SK-N-DZ (cell line): ENCODE measurements around the gene BAZ1A.

Source experiments
- DNase-seq: peaks from one replicate; pipeline ENCODE4 v3.0.0-alpha.2; 2015; ENCODE audit warnings: low spot score
- small RNA-seq, 2 experiments: library from RNA; depleted of rRNA; stranded (forward); fragments of <200 nt; gene quantifications; one replicate each; pipeline ENCODE3, GENCODE V24; 2014

BAZ1A gene

DNA sequence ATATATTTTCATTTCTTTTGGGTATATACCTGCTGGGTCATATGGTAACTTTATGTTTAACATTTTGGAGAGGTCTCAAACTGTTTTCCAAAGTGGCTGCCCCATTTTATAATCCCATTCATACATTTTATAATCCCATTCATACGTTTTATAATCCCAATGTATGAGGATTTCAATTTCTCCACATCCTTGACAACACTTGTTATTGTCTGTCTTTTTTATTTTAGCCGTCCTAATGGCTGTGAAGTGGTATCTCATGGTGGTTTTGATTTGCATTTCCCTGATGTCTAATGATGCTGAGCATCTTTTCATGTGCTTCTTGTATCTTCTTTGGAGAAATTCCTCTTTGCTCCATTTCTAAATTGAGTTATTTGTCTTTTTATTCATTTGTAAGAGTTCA lies 154.0 kb downstream of the BAZ1A start:
- DNase-seq: no peak

DNA sequence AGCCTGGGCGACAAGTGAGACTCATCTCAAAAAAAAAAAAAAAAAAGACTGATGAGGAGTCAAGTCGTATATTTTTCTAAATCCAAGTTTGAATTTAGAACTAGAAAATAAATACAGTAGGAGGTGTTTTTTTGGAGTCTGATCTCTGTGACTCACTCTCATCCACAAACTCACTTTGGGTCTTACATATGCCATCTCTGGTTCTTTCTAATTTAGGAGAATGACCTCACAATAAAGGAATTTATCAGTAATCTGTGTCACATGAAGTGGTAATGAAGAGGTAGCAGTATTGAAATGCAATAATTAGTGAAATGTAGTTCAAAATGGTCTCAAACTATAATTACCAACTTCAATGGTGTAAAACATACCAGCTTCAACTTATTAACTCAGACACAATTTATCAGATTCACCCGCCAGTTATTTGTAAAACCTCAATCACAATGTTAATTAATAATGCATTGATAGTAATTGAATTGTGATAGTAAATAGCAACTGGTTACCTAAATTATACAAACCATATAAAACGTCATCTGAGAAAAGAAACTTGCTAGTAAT lies 156.3 kb downstream of the BAZ1A start:
- DNase-seq: no peak

DNA sequence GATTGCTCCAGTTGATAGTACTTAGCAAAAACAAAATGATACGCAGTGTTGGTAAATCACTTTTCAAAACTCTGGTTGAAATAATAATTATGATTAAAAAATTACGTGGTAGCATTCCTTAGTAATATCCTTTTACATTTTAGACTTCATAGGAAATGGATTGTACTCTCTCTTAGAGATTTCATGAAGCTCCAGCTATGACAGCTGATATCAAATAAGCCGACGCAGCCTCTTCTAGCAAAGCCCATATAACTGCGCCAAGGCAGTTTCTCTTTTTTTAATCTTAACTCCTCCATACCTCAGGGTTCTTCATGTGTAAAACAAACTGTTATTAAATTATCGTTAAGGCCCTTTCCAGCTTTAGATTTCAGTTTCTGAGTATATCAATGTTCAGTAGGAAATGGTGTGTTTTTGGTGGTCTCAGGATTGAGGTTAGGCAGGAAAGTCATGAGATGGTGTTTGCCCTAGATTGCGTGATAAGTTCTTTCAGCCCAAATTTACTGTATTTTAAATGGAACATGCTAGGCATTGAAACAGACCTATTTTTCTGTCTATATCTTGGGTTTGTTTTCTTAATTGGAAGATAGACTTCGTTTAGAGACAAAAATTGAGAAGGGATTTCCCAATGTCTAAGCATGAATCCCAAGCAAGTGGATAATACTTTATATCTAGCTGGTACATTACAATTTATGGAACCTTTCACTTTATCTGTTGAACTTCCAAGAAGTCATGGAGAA lies 159.9 kb downstream of the BAZ1A start:
- DNase-seq: no peak

DNA sequence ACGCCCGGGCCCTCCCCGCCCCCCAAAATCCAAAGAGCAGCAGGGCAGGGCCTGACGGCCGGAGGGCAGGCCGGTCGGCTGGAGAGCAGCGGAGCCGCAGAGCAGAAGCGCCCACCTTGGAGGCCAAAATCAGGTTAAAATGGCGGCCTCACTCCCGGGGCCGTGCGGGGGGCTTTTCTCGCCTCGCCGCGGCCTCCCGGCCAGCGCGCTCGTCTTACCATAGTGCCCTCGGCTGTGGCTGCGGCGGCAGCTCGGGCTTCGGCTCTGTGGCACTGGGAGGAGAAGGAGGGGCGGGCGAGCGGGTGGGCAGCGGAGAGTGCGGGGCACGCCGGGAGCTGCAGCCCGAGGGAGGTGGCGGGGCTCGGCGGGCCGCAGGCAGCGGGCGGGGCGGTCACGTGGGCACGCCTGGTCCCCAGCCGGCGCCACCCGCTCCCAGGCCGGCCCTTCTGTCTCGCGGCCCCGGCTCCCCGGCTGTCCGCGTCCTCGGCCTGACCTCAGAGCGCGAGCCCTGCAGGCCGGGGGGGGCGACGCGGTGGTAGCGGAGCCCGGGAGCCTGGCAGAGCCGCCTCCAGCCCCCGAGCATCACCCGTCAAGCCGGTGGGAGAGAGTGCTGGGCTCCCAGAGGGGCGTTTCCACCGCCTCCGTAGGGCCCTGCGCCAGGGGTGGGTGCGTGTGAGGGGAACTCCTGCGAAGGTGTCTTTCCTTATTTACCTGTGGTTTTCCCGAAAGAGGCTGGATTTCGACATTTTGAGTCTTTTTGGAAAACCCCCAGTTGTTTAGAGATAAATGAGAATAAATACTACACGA lies 160.6 kb downstream of the BAZ1A start, which contains the start of gene CFL2:
CFL2 (minus strand) TSS at position 274 of the 807 bp plus-strand sequence; CDS start at position 221, 53 bp downstream.
- peak; percentile 78 for DNase-seq

DNA sequence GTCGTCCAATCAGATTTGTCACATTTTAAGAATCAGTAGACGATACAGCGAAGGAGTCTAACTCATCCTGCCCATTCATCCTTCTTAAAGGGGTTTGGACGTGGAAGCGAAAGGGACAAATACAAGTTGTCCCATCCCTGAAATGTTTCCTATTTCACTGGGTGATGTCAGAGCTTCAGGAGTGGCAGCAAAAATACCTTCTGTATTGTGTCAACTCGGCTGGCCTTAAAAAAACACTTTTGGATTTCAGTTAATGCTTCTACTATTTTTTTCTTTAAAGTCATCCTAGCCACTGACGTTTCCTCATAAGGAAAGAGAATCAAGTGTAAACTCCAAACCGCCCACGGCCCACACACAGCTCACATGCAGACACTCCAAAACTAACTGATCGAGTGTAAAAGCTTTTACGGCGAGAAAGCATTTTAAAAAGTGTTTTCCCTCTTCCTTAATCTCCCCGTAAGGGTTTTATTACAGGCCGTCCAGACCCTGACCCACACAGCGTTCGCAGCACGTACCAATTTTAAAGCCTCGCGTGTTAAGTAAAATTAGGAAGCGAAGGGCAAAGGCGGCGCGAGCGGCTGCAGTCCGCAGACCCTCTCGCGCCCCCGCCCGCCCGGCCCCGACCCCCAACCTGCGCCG lies 161.4 kb downstream of the BAZ1A start:
- no peak for DNase-seq

DNA sequence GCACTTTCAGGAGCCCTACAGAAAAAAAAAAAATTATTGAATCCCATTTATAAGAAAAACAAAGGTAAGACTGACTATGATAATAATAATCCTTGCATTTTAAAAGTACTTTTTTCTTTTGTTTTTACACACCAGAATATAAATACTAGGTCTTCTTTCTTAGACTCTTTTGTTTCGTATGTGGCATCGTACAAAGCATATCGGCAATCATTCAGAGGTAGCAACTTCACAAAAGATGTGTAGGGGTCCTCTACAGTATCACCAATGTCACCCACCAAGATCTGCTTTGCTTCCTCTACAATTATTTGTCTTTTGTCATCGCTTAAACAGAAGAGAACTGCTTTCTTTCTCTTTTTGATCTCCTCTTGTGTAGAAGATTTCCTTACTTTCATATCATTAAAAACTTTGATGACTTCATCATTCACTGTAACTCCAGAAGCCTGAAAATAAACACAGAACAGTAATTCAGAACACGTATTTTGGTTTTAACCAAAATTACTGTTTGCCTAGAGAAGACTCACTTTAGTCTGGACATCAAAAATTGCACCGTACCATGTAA lies 162.0 kb downstream of the BAZ1A start:
- no peak for DNase-seq

DNA sequence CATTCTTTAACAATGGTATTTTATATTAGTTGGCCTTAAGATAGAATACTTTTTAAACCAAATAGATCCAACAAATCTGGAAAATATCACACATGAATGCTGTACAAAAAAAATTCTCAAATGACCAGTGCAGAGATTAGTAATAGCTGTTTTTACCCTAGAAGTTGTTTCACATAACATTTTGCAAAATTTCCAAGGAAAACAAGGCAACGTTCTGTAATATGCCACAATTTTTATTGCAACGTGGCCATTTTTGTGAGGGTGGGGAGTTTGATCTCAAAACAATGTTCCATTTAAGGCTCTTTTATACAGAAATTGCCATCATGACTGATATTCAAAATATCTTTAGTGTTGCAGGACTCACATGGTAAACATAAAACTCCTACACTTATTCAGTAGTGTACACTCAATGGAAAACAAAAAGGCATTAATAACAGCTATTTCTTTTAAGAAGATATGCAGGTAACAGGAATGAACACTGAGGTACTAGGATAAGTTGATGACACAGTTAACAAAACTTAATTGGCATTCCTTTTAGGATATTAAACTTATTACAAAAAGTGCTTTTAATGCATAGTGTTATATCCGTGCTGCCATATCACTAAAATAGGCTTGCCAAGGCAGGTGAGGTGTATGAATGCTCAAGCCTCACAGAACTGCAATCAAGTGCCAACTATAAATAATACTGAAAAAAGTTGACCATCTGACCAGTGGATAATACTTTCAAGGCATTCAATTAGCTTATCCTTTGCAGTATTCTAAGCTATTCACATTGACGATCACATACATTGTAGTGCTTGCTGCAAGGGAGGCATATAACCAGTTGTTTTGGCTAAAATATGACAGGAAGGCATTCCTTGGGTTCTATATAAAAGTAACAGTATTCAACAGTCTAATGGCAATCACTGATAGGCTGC lies 163.1 kb downstream of the BAZ1A start:
- DNase-seq: no peak

DNA sequence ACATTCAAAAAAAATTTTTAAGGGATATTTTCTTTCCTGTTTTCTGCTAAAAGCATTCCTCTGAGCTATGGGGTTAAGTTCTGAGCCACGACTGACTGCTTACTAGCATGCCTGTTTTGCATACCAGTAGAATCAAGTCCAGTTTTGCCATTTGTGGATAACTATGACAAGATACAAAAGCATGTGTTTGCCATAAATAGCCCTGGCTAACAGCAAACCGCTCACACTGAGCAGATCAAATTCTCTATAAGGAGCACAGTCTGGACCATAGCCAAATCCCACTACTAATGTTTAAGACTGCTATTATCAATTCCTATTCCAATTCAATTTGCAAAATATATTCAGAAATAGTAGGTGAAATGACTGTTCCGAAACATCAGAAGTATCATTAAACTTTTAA lies 164.0 kb downstream of the BAZ1A start:
- no peak for DNase-seq

DNA sequence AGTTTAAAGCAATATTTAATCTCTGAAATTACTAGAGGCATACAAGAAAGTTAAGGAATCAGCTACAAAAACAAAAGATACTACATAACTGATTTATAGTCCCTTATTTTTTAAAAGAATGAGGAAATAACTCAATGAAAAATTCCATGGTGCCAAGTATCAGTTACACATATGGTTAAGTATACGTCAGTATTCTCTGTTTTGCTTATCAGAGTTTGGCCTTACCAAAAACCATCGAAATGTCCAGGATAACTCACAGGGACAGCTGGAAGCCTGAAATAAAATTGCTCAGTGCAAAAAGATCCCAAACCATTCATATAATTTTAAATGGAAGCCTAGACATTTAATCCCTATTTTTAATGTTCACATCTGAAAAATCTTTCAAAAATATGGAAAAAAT lies 164.4 kb downstream of the BAZ1A start:
- no peak for DNase-seq

DNA sequence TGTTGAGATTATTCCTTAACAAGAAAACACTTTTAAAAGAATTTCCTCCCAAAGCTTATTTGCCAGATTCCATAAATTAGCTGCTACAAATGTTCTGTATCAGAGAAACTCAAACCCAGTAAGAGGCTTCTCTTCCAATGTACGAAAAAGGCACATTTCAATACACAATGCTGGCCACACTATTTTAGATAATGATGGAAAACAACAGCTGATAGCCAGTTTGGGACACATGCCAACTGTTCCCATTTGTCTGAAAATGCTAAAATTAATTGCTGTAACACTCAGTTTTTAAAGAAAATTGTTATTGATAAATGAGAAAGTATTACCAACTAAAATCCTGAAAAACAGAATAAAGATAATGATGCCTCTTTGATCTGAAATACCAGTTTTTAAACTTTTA lies 165.2 kb downstream of the BAZ1A start:
- no peak for DNase-seq

DNA sequence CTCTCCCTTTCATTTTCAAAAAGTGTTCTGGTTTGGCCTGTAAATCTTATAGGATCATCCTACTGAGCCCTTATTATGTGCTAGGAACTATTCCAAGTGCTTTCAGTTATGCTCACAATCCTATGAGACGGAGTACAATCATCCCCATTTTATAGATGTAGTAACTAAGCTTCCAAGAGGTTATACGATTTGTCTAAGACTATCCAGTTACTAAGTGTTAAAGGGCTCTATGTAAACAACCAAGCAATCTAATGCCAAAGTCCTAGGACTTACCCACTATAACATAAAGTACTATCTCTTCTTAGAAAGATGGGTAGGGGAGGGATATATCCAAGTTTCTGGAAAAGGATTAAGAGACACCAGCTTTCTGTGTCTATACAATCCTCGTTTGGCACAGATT lies 167.4 kb downstream of the BAZ1A start:
- DNase-seq: no peak

Small RNA genes lying within 50 kb of the gene (small RNA-seq; reads per million reads assigned to genes)
- gene AL121603.1 (0 reads per million in 2 experiments), gene RNU7-41P (0 to 0.44 reads per million in 2 experiments)
